ENCODE measurements around the gene SNRPD1.
A peak's percentile ranks its signal among the peaks of the same experiment; 100 is the strongest.
"Not testable (repeated sequence)": the region's sequence is repeated elsewhere in the genome, so short reads cannot be mapped to it uniquely, and the experiment has no call there.

The SNRPD1 gene

GRCh38 chr18:21612125-21613039 is at the start of gene SNRPD1:
SNRPD1 (plus strand) TSS chr18:21612314; CDS start chr18:21612430, 116 bp downstream.
- DNase-seq (ENCODE audit: low read depth in 3 of 3), result peak; percentile 80 to 88 (median 81)

GRCh38 chr18:21571772-21572171 is 40.3 kb upstream of the SNRPD1 start:
- DNase-seq (ENCODE audit: low read depth in 3 of 3), result no peak

GRCh38 chr18:21575656-21576055 is 36.5 kb upstream of the SNRPD1 start:
- DNase-seq (ENCODE audit: low read depth in 3 of 3), result no peak

- DNase-seq (ENCODE audit: low read depth in 3 of 3), result no peak
These were observed 27.7 kb upstream of the SNRPD1 start for GRCh38 chr18:21584391-21584790.

- DNase-seq (ENCODE audit: low read depth in 3 of 3), result not testable (repeated sequence)
These were observed 19.8 kb upstream of the SNRPD1 start for GRCh38 chr18:21592361-21592760.

GRCh38 chr18:21593540-21594257 is 18.4 kb upstream of the SNRPD1 start:
- DNase-seq (ENCODE audit: low read depth in 3 of 3), result no peak

- no peak for DNase-seq (ENCODE audit: low read depth in 3 of 3)
These were observed 14.5 kb upstream of the SNRPD1 start for GRCh38 chr18:21597620-21598019.

- DNase-seq (ENCODE audit: low read depth in 3 of 3), result no peak
These were observed 13.2 kb upstream of the SNRPD1 start for GRCh38 chr18:21598726-21599584.

GRCh38 chr18:21599585-21600525 is 12.3 kb upstream of the SNRPD1 start:
- peak in 1 of 3 experiments; percentile 11 for DNase-seq (ENCODE audit: low read depth in 3 of 3)

- peak; percentile 82 to 92 (median 83) for DNase-seq (ENCODE audit: low read depth in 3 of 3)
These were observed 11.3 kb upstream of the SNRPD1 start, which contains the start of gene ESCO1 for GRCh38 chr18:21600526-21601410. ESCO1 (minus strand) TSS chr18:21600704; CDS start chr18:21574843, 25,861 bp downstream.

GRCh38 chr18:21602299-21602587 is 9.9 kb upstream of the SNRPD1 start:
- no peak for DNase-seq (ENCODE audit: low read depth in 3 of 3)

GRCh38 chr18:21604671-21605070 is 7.4 kb upstream of the SNRPD1 start:
- no peak for DNase-seq (ENCODE audit: low read depth in 3 of 3)

GRCh38 chr18:21605213-21605612 is 6.9 kb upstream of the SNRPD1 start:
- DNase-seq (ENCODE audit: low read depth in 3 of 3), result no peak

- DNase-seq (ENCODE audit: low read depth in 3 of 3), result not testable (repeated sequence)
These were observed 551 bp upstream of the SNRPD1 start for GRCh38 chr18:21611401-21612124.

- DNase-seq (ENCODE audit: low read depth in 3 of 3), result not testable (repeated sequence)
These were observed 9.5 kb downstream of the SNRPD1 start for GRCh38 chr18:21621640-21622039.

- DNase-seq (ENCODE audit: low read depth in 3 of 3), result no peak
These were observed 17.1 kb downstream of the SNRPD1 start for GRCh38 chr18:21629089-21629832.

- no peak for DNase-seq (ENCODE audit: low read depth in 3 of 3)
These were observed 20.3 kb downstream of the SNRPD1 start for GRCh38 chr18:21632393-21632792.

- DNase-seq (ENCODE audit: low read depth in 3 of 3), result no peak
These were observed 22.6 kb downstream of the SNRPD1 start for GRCh38 chr18:21634588-21635199.

Data from stimulated activated CD4-positive, alpha-beta T cell treated with anti-CD3 and anti-CD28 coated beads, TNF-alpha, amount 100 ng/mL, for 24 hours (primary cell).